Naive B cell (primary cell): ENCODE data around the gene ITGB1BP2. TPM values are rescaled to one million over a fixed set of nuclear protein-coding genes. Genes with fewer than 3 reads are reported as not detected.
A peak's percentile ranks its signal among the peaks of the same experiment; 100 is the strongest.
"Not testable (repeated sequence)": the region's sequence is repeated elsewhere in the genome, so short reads cannot be mapped to it uniquely, and the experiment has no call there.

Experiments
- ATAC-seq, 2 donors: fragments of 150-1000 bp; cut with Tn5 transposase; 2 replicates each; pipeline ENCODE4 v1.10.0; 2021; ENCODE audit warnings: low read depth in 2 of 2, mild to moderate bottlenecking in 2 of 2, moderate library complexity in 2 of 2
- DNase-seq: peaks from one replicate; pipeline ENCODE4 v3.0.0; 2022
- H3K27ac Mint-ChIP-seq, 6 donors: one replicate each; pipeline ENCODE4 v1.8.0; 2020 to 2022; ENCODE audit warnings: mild to moderate bottlenecking in 6 of 6, mixed read lengths in 6 of 6, moderate library complexity in 5 of 6, inconsistent platforms in 2 of 6
- H3K27me3 Mint-ChIP-seq, 3 donors: one replicate each; pipeline ENCODE4 v1.8.0; 2021 to 2022; ENCODE audit warnings: mixed read lengths in 3 of 3, mild to moderate bottlenecking in 1 of 3
- H3K36me3 Mint-ChIP-seq, 2 donors: one replicate each; pipeline ENCODE4 v1.8.0; 2020 to 2022; ENCODE audit warnings: mixed read lengths in 2 of 2, inconsistent platforms in 1 of 2, mild to moderate bottlenecking in 1 of 2
- H3K4me1 Mint-ChIP-seq, 3 donors: one replicate each; pipeline ENCODE4 v1.8.0; 2020 to 2022; ENCODE audit warnings: mixed read lengths in 3 of 3, inconsistent platforms in 1 of 3, mild to moderate bottlenecking in 1 of 3, moderate library complexity in 1 of 3
- H3K4me3 Mint-ChIP-seq, 8 donors: one replicate each; pipeline ENCODE4 v1.8.0; 2020 to 2022; ENCODE audit warnings: mild to moderate bottlenecking in 8 of 8, mixed read lengths in 8 of 8, moderate library complexity in 8 of 8, inconsistent platforms in 2 of 8
- H3K9me3 Mint-ChIP-seq, 7 donors: one replicate each; pipeline ENCODE4 v1.8.0; 2020 to 2022; ENCODE audit warnings: mixed read lengths in 7 of 7, mild to moderate bottlenecking in 5 of 7, inconsistent platforms in 2 of 7, moderate library complexity in 1 of 7
- polyA plus RNA-seq, 6 donors: library from polyadenylated mRNA; unstranded; fragments of 300-500 nt; fragmentation: Illumina TruSeq; gene quantifications; one replicate each; pipeline ENCODE4 v1.2.3, GENCODE V29; 2021; ENCODE audit warnings: low read depth in 6 of 6

The ITGB1BP2 gene
- polyA plus RNA-seq, 6 donors from 2014 or later = not detected

- Mint-ChIP-seq H3K27ac (peak within 1 kb of the TSS; percentile 99 to 100 (median 99)), H3K9me3 (peaks cover 0 to 5% (median 0%) of the 10 kb centered on the region in 7 donors), H3K27me3 (peaks cover 0 to 3% (median 0%) of the 10 kb centered on the region in 3 donors), H3K4me3 (peak within 1 kb of the TSS; percentile 95 to 99 (median 97)), H3K4me1 (peaks cover 0 to 30% (median 9%) of the 10 kb centered on the region in 3 donors), H3K36me3 (peaks cover 0 to 8% of the 10 kb centered on the region in 2 donors)
- DNase-seq = peak; percentile 88
- ATAC-seq = peak; percentile 81 to 86
Measured at GRCh38 chrX:71283403-71284143, 18.0 kb upstream of the ITGB1BP2 start, which contains the start of gene NONO. TSS of gene NONO (plus strand) at chrX:71283635. CDS start at chrX:71290638, 7,003 bp downstream.

DNA sequence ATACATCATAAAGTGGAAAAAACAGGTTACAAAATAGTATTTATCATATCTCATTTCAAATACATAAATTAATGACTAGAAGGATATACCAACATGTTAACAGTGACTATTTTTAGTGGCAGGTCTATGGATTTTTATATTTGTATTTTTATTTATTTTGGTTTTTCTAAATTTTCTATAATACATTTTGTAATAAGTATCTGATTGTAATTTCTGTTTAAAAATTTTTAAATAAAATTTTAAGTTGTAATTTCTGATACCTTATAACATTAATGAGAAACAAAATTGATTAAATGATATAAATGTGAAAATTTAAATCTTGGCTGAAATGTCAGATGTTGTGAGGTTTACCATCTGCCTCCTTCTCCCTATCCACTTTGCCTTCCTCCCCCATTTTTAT lies 15.6 kb upstream of the ITGB1BP2 start:
- H3K36me3 Mint-ChIP-seq = no peaks in the 10 kb centered on the region
- H3K9me3 Mint-ChIP-seq = peaks cover 0 to 1% (median 0%) of the 10 kb centered on the region in 7 donors
- no peak overlapping the region for H3K27ac Mint-ChIP-seq
- no peak for DNase-seq
- ATAC-seq = no peak
- H3K4me3 Mint-ChIP-seq = peak overlapping the region in 3 of 8 donors; percentile 8 to 70 (median 54)
- H3K27me3 Mint-ChIP-seq = no peaks in the 10 kb centered on the region
- peaks cover 0 to 31% (median 12%) of the 10 kb centered on the region in 3 donors for H3K4me1 Mint-ChIP-seq

DNA sequence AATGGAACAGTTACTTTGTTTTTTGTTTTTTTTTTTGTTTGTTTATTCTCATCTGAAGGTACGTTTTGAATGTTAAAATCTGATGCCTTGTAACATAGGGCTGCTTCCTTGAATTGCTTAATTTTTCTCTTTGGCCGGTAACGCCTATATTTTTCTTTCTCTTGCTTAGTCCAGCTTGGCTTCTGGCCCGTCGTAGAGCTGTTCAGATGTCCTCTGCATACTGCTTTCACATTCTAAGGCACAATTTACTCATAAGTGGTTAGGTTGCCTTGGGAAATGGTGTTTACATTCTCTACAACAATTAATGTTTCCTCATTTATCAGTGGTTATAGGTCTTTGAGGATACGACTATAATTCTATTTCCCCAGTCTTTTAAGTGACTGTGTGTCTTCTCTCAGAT lies 10.2 kb upstream of the ITGB1BP2 start:
- no peaks in the 10 kb centered on the region for H3K27me3 Mint-ChIP-seq
- peaks cover 0 to 11% (median 3%) of the 10 kb centered on the region in 3 donors for H3K4me1 Mint-ChIP-seq
- ATAC-seq = no peak
- H3K27ac Mint-ChIP-seq = peak overlapping the region in 1 of 6 donors; percentile 43
- no peaks in the 10 kb centered on the region for H3K36me3 Mint-ChIP-seq
- no peaks in the 10 kb centered on the region for H3K9me3 Mint-ChIP-seq
- no peak for DNase-seq
- no peak overlapping the region for H3K4me3 Mint-ChIP-seq

GRCh38 chrX:71292669-71293365 lies 8.7 kb upstream of the ITGB1BP2 start:
- Mint-ChIP-seq H3K4me1 (peaks cover 0 to 5% (median 3%) of the 10 kb centered on the region in 3 donors), H3K9me3 (no peaks in the 10 kb centered on the region), H3K4me3 (no peak overlapping the region), H3K27me3 (no peaks in the 10 kb centered on the region), H3K36me3 (no peaks in the 10 kb centered on the region), H3K27ac (peak overlapping the region in 1 of 6 donors; percentile 19)
- ATAC-seq (no peak), DNase-seq (no peak)

GRCh38 chrX:71296806-71297205 lies 4.7 kb upstream of the ITGB1BP2 start:
- H3K4me1 Mint-ChIP-seq = no peaks in the 10 kb centered on the region
- H3K4me3 Mint-ChIP-seq = peak overlapping the region in 1 of 8 donors; percentile 21
- H3K36me3 Mint-ChIP-seq = no peaks in the 10 kb centered on the region
- H3K27ac Mint-ChIP-seq = peak overlapping the region in 1 of 6 donors; percentile 29
- no peaks in the 10 kb centered on the region for H3K27me3 Mint-ChIP-seq
- DNase-seq (no peak), ATAC-seq (no peak)
- no peaks in the 10 kb centered on the region for H3K9me3 Mint-ChIP-seq

DNA sequence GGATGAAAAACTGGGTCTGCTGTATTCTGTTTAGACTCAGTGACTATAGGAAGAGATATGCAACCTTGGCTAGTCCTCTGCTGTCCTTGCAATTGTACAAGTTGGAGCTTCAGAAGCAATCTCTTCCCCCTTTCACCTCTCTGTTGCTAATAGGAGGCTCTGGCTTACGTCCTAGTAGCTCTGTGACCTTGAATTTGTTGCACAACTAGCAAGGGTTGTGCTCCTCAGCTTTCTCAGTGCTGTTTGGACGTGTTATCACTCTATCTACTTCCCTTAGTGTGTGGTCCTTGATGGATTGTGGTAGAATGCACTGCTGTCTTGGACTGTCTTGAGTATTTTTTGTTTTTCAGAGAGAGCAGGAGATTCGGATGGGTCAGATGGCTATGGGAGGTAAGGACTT lies 3.4 kb upstream of the ITGB1BP2 start:
- no peaks in the 10 kb centered on the region for H3K36me3 Mint-ChIP-seq
- DNase-seq (no peak), ATAC-seq (no peak)
- no peaks in the 10 kb centered on the region for H3K4me1 Mint-ChIP-seq
- H3K27me3 Mint-ChIP-seq = no peaks in the 10 kb centered on the region
- H3K4me3 Mint-ChIP-seq = no peak overlapping the region
- H3K9me3 Mint-ChIP-seq = no peaks in the 10 kb centered on the region
- H3K27ac Mint-ChIP-seq = no peak overlapping the region

- not testable (repeated sequence) for H3K27me3 Mint-ChIP-seq, H3K4me1 Mint-ChIP-seq, H3K36me3 Mint-ChIP-seq, ATAC-seq, H3K9me3 Mint-ChIP-seq, DNase-seq, H3K4me3 Mint-ChIP-seq, H3K27ac Mint-ChIP-seq
Measured at GRCh38 chrX:71300064-71300463, 1.5 kb upstream of the ITGB1BP2 start.

DNA sequence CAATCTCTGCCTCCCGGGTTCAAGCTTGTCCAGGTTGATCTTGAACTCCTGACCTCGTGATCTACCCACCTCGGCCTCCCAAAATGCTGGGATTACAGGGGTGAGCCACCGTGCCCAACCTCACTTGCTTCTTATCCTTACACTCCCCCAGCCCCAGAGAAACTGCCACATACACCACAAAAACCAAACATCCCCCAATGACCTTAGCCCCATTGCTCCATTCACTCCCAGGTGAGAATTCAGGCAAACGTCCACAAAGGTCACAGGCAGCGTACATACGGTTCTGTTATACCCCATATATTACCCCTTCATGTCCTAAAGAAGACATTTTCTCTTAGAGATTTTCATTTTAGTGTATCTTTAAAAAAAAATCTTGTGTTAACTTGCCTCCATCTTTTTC lies 1.1 kb upstream of the ITGB1BP2 start:
- H3K27ac Mint-ChIP-seq = peak overlapping the region in 2 of 6 donors; percentile 67 to 69
- not testable (repeated sequence) for ATAC-seq, H3K27me3 Mint-ChIP-seq, H3K4me1 Mint-ChIP-seq, H3K9me3 Mint-ChIP-seq, H3K4me3 Mint-ChIP-seq, DNase-seq, H3K36me3 Mint-ChIP-seq

- Mint-ChIP-seq H3K4me1 (no peaks in the 10 kb centered on the region), H3K27ac (peak overlapping the region in 1 of 6 donors; percentile 87), H3K27me3 (no peaks in the 10 kb centered on the region), H3K9me3 (peaks cover 0 to 4% (median 0%) of the 10 kb centered on the region in 7 donors), H3K4me3 (no peak overlapping the region), H3K36me3 (no peaks in the 10 kb centered on the region)
- DNase-seq (no peak), ATAC-seq (no peak)
Measured at GRCh38 chrX:71302461-71303213, 1.1 kb downstream of the ITGB1BP2 start.

GRCh38 chrX:71304561-71304960 lies 3.0 kb downstream of the ITGB1BP2 start:
- Mint-ChIP-seq H3K4me1 (no peaks in the 10 kb centered on the region), H3K27ac (peak overlapping the region in 2 of 6 donors; percentile 39 to 79), H3K27me3 (no peaks in the 10 kb centered on the region), H3K36me3 (no peaks in the 10 kb centered on the region), H3K9me3 (peaks cover 0 to 4% (median 0%) of the 10 kb centered on the region in 7 donors), H3K4me3 (no peak overlapping the region)
- ATAC-seq (no peak), DNase-seq (no peak)

DNA sequence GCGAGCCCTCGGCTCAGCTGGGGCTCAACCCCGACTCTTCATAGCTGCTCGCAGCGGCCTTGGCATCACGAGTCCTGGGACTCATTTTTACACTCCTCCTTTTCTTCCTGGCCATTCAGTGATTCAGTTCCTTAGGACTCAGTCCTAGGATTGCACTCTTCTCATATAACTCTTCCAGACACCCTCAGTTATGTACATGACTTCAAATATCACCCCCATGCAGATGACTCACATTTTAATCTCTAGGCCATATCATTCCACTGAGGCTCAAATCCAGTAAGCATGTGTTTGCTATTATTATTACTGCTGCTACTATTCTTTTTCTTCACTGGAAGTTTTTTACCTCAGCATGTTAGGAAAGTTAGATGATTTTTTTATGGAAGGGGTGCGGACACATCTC lies 14.4 kb downstream of the ITGB1BP2 start:
- DNase-seq (no peak), ATAC-seq (no peak)
- H3K27ac Mint-ChIP-seq = peak overlapping the region in 1 of 6 donors; percentile 61
- no peaks in the 10 kb centered on the region for H3K9me3 Mint-ChIP-seq
- H3K4me3 Mint-ChIP-seq = no peak overlapping the region
- H3K36me3 Mint-ChIP-seq = peaks cover 4 to 8% of the 10 kb centered on the region in 2 donors
- H3K4me1 Mint-ChIP-seq = peaks cover 0 to 6% (median 0%) of the 10 kb centered on the region in 3 donors
- no peaks in the 10 kb centered on the region for H3K27me3 Mint-ChIP-seq

- H3K27me3 Mint-ChIP-seq, H3K4me1 Mint-ChIP-seq, H3K36me3 Mint-ChIP-seq, H3K9me3 Mint-ChIP-seq, DNase-seq, H3K4me3 Mint-ChIP-seq, H3K27ac Mint-ChIP-seq, ATAC-seq: not testable (repeated sequence)
Measured at GRCh38 chrX:71316959-71317358, 15.4 kb downstream of the ITGB1BP2 start.

DNA sequence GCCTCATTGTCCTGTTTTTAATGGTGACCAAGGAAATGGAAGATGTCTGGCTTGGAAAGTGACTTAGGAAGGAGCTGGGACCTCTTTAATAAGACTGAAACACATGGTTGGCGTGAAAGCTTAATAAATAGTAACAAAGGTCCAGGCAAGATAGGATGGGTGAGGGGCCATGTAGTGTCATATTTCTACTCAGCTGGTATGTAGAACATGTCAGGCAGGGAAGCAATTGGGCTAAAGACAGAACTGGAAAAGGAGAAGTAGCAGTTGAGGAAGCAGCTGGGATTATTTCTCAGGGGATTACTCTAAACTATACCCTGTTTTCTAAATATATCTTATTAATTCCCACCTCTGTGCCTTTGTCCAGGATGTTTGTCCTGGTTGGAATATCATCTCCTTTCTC lies 18.6 kb downstream of the ITGB1BP2 start:
- Mint-ChIP-seq H3K4me1 (peaks cover 0 to 3% (median 2%) of the 10 kb centered on the region in 3 donors), H3K36me3 (peaks cover 0 to under 1% of the 10 kb centered on the region in 2 donors), H3K9me3 (peaks cover 0 to 2% (median 0%) of the 10 kb centered on the region in 7 donors), H3K27me3 (no peaks in the 10 kb centered on the region), H3K4me3 (no peak overlapping the region), H3K27ac (peak overlapping the region in 1 of 6 donors; percentile 47)
- DNase-seq = no peak
- no peak for ATAC-seq
